Peyer's patch (tissue), 4 donors: ENCODE results near the gene SLC9A3. TPM values are rescaled to one million over a fixed set of nuclear protein-coding genes. Genes with fewer than 3 reads are reported as not detected.

ENCODE experiments used
- DNase-seq, 3 donors: peaks; one replicate each; pipeline ENCODE4 v3.0.0-alpha.2; 2017 to 2019
- H3K27ac ChIP-seq, 4 donors: fragments of 200-600 bp; sonication (generic); one replicate each; pipeline ENCODE4 v1.5.1; 2016 to 2019
- H3K27me3 ChIP-seq, 2 donors: fragments of 200-600 bp; sonication (generic); one replicate each; pipeline ENCODE4 v1.5.1; 2019
- H3K36me3 ChIP-seq, 3 donors: fragments of 200-600 bp; sonication (generic); one replicate each; pipeline ENCODE4 v1.5.1; 2016 to 2019
- H3K4me1 ChIP-seq, 4 donors: fragments of 200-600 bp; sonication (generic); one replicate each; pipeline ENCODE4 v1.5.1; 2016 to 2019
- H3K4me3 ChIP-seq, 4 donors: fragments of 200-600 bp; sonication (generic); 1 replicate in 3 of 4; 2 replicates in 1 of 4; pipeline ENCODE4 v1.5.1; 2016 to 2019; ENCODE audit warnings: mild to moderate bottlenecking in 1 of 4
- H3K9me3 ChIP-seq, 4 donors: fragments of 200-600 bp; sonication (generic); one replicate each; pipeline ENCODE4 v1.5.1; 2016 to 2019; ENCODE audit warnings: mild to moderate bottlenecking in 1 of 4
- CTCF ChIP-seq, 6 experiments: fragments of 450-650 bp in 4 of 6; fragments of 200-600 bp in 2 of 6; sonication (generic) in 1 of 6; IDR thresholded peaks; one replicate each; pipeline ENCODE4 v1.5.1; 2017 to 2019; ENCODE audit warnings: antibody characterized with exemption in 6 of 6, mild to moderate bottlenecking in 3 of 6, moderate library complexity in 1 of 6
- POLR2A ChIP-seq, 2 donors: fragments of 450-650 bp; IDR thresholded peaks; one replicate each; pipeline ENCODE4 v1.5.1; 2017; ENCODE audit warnings: antibody characterized with exemption in 2 of 2, mild to moderate bottlenecking in 2 of 2, moderate library complexity in 2 of 2
- total RNA-seq, 4 donors: library from RNA; depleted of rRNA; stranded (reverse); fragments of >200 nt; gene quantifications; one replicate each; pipeline ENCODE4 v1.1.0, GENCODE V29; 2016

The SLC9A3 gene
- total RNA-seq, 4 donors from 2014 or later: 16.5 to 320 (median 283) TPM

GRCh38 chr5:424301-425110 is 99.7 kb downstream of the SLC9A3 start:
- peak in 1 of 3 donors; percentile 39 for DNase-seq
- no peaks in the 10 kb centered on the region for H3K27me3 ChIP-seq
- H3K9me3 ChIP-seq: no peaks in the 10 kb centered on the region
- H3K36me3 ChIP-seq: no peaks in the 10 kb centered on the region
- no peak overlapping the region for H3K4me3 ChIP-seq
- peaks cover 0 to 2% (median 0%) of the 10 kb centered on the region in 4 donors for H3K4me1 ChIP-seq
- H3K27ac ChIP-seq: no peak overlapping the region
- TF ChIP-seq POLR2A (IDR thresholded peaks at IDR 0.05) (no peak), CTCF (IDR thresholded peaks at IDR 0.05) (no peak)

- H3K4me1 ChIP-seq: no peaks in the 10 kb centered on the region
- TF ChIP-seq POLR2A (IDR thresholded peaks at IDR 0.05) (no peak), CTCF (IDR thresholded peaks at IDR 0.05) (no peak)
- H3K4me3 ChIP-seq: no peak overlapping the region
- no peaks in the 10 kb centered on the region for H3K9me3 ChIP-seq
- H3K27me3 ChIP-seq: no peaks in the 10 kb centered on the region
- no peaks in the 10 kb centered on the region for H3K36me3 ChIP-seq
- DNase-seq: peak in 2 of 3 donors; percentile 24 to 41
- no peak overlapping the region for H3K27ac ChIP-seq
These were observed 100.5 kb downstream of the SLC9A3 start for GRCh38 chr5:423626-424261.

GRCh38 chr5:423233-423565 is 101.0 kb downstream of the SLC9A3 start:
- Histone ChIP-seq H3K4me1 (no peaks in the 10 kb centered on the region), H3K36me3 (no peaks in the 10 kb centered on the region), H3K27me3 (no peaks in the 10 kb centered on the region), H3K4me3 (no peak overlapping the region), H3K27ac (no peak overlapping the region), H3K9me3 (no peaks in the 10 kb centered on the region)
- TF ChIP-seq CTCF (IDR thresholded peaks at IDR 0.05) (no peak), POLR2A (IDR thresholded peaks at IDR 0.05) (no peak)
- DNase-seq: peak in 1 of 3 donors; percentile 26

- H3K36me3 ChIP-seq: no peaks in the 10 kb centered on the region
- DNase-seq: peak in 2 of 3 donors; percentile 33 to 42
These were observed 101.7 kb downstream of the SLC9A3 start for GRCh38 chr5:422323-423232.

More at GRCh38 chr5:422323-423232, 101.7 kb downstream of the SLC9A3 start:
- H3K9me3 ChIP-seq: no peaks in the 10 kb centered on the region
- H3K4me3 ChIP-seq: no peak overlapping the region
- H3K27me3 ChIP-seq: no peaks in the 10 kb centered on the region
- no peaks in the 10 kb centered on the region for H3K4me1 ChIP-seq
- H3K27ac ChIP-seq: no peak overlapping the region
- TF ChIP-seq CTCF (IDR thresholded peaks at IDR 0.05) (no peak), POLR2A (IDR thresholded peaks at IDR 0.05) (no peak)
